IMR-90 (cell line): ENCODE data around the gene IFRD2.

Experiments
- CHD1 ChIP-seq: IDR thresholded peaks from 2 replicates; pipeline ENCODE4 v1.6.1; 2012; ENCODE audit warnings: low read depth, low read length, improper control_type of control experiment
- FOS ChIP-seq: fragments of 150-350 bp; IDR thresholded peaks from 2 replicates; pipeline ENCODE4 v1.6.1; 2016; ENCODE audit warnings: low read depth, low read length
- MXI1 ChIP-seq: IDR thresholded peaks from 2 replicates; pipeline ENCODE4 v1.6.1; 2012; ENCODE audit warnings: low read depth, mild to moderate bottlenecking, low read length, moderate library complexity, borderline replicate concordance
- USF2 ChIP-seq: fragments of 150-350 bp; IDR thresholded peaks from 2 replicates; pipeline ENCODE4 v1.6.1; 2017; ENCODE audit warnings: mild to moderate bottlenecking, antibody characterized with exemption, low read length, low read depth
- TF ChIP-seq, protein P1 (sequence below): conservative IDR thresholded peaks from 2 replicates; pipeline ENCODE4 v1.5.1; 2012; ENCODE audit warnings: mild to moderate bottlenecking, low read depth, low read length, improper control_type of control experiment

- TF ChIP-seq CHD1 = no peak
- TF ChIP-seq FOS = no peak
- TF ChIP-seq, protein P1, sequence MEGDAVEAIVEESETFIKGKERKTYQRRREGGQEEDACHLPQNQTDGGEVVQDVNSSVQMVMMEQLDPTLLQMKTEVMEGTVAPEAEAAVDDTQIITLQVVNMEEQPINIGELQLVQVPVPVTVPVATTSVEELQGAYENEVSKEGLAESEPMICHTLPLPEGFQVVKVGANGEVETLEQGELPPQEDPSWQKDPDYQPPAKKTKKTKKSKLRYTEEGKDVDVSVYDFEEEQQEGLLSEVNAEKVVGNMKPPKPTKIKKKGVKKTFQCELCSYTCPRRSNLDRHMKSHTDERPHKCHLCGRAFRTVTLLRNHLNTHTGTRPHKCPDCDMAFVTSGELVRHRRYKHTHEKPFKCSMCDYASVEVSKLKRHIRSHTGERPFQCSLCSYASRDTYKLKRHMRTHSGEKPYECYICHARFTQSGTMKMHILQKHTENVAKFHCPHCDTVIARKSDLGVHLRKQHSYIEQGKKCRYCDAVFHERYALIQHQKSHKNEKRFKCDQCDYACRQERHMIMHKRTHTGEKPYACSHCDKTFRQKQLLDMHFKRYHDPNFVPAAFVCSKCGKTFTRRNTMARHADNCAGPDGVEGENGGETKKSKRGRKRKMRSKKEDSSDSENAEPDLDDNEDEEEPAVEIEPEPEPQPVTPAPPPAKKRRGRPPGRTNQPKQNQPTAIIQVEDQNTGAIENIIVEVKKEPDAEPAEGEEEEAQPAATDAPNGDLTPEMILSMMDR = no peak
- TF ChIP-seq MXI1 = peak; percentile 87; the same call in 1 of the 2 replicates
- TF ChIP-seq USF2 = no peak
These were observed 54.3 kb downstream of the IFRD2 start for GRCh38 chr3:50237754-50238548.
